GM21825 (cell line): ENCODE measurements around the gene CES2.
"Not testable (repeated sequence)": the region's sequence is repeated elsewhere in the genome, so short reads cannot be mapped to it uniquely, and the experiment has no call there.

ENCODE experiments used
- ATAC-seq: cut with Tn5 transposase; IDR thresholded peaks from one replicate; pipeline ENCODE4 v1.9.1; 2021; ENCODE audit warnings: mild to moderate bottlenecking, moderate library complexity; ENCODE audit not compliant: unreplicated experiment

Gene CES2

DNA sequence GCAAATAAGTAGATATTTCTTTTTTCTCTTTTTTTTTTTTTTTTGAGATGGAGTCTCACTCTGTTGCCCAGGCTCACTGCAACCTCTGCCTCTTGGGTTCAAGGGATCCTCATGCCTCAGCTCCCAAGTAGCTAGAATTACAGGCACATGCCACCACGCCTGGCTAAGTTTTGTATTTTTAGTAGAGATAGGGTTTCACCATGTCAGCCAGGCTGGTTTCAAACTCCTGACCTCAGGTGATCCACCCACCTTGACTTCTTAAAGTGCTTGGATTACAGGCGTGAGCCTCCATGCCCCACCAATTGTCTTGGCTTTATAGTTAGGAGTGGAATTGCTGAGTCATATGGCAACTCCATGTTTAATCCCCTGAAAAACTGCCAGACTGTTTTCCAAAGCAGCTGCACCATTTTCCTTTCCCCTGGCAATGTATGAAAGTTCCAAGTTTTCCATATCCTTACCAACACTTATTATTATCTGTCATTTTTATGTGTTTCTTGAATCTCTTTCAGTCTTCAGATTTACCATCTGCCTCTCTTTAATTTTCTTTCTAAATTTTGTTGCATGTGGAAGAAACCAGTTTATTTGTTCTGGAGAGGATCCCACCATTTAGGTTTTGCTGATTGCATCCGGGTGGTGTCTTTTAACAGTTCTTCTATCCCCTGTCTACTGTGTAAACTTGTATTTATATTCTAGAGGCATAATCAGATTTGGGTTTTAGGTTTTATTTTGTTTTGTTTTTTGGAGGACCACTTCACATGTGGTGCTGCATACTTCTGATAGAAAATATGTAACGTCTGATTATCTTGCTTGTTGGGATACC is 15.9 kb downstream of the CES2 start:
- no peak for ATAC-seq

DNA sequence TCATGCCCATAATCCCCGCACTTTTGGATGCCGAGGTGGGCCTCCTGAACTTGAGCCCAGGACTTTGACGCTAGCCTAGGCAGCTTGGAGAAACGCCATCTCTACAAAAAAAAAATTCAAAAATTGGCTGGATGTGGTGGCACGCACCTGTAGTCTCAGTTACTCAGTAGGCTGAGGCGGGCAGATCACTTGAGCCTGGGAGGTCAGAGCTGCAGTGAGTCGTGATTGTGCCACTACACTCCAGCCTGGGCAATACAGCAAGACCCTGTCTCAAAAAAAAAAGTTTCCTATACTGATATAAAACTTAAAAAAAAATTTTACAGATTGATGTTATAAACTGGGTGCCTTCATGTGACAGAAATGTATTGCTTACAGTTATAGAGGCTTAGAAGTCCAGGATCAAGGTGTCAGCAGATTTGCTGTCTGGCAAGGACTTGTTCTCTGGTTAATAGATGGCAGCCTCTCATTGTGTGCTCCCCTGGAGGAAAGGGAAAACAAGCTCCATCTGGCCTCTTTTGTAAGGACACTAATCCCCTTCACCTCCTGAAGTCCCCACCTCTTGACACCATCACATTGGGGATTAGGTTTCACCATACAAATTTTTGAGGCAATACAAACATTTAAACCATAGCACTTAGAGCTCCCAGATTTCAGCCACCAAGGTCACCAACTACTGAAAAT is 17.3 kb downstream of the CES2 start:
- ATAC-seq: no peak

DNA sequence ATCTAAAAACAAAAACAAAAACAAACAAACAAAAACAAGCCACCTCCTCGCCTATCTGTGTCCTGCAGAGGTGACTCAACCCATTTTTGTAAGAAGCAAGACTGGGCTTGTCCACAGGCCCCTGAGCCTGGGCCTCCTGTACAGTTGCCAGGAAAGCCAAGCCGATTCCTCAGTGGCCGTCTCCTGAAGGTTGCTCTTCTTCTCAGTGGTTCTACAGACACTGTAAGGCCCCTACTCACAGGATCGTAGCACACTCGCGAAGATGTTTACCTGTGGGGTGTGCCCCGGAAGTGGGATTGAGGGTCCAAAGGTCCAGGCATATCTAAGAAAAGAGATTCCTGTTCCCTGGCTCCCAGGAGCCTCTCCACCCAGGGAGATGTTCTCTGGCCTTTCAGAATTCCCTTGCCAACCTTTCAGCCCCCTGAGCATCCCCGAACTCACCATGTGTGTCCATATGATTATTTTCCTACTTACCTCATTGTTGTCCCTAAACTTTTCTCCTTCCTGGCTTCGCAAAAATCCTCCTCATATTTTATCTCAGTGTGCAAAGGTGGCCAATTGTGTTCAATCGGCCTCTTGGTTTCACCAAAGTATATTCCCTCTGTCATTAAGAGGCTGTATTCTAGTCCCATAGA is 18.3 kb downstream of the CES2 start:
- no peak for ATAC-seq

DNA sequence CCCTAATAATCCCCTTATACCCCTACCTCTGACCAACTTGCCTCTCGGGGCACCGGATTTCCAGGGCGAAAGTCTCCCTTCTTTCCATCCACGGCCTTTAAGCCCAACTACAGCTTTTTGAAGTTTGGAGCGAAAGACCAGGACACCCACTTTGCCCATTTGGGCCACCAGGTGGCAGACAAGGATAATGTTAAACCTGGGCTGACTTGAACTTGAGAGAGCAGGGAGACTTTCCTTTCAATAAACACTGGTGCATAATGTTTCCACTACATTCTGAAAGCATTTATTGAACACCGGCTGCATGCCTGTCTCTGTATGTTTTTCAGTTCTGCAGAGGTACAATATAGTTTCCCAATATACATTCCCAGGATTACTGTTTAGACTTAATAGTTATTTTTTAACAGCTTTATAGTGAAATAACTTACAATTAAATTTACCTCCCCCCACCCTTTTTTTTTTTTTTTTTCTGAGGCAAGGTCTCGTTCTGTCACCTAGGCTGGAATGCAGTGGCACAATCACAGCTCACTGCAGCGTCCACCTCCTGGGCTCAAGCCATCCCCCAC is 18.9 kb downstream of the CES2 start:
- no peak for ATAC-seq

DNA sequence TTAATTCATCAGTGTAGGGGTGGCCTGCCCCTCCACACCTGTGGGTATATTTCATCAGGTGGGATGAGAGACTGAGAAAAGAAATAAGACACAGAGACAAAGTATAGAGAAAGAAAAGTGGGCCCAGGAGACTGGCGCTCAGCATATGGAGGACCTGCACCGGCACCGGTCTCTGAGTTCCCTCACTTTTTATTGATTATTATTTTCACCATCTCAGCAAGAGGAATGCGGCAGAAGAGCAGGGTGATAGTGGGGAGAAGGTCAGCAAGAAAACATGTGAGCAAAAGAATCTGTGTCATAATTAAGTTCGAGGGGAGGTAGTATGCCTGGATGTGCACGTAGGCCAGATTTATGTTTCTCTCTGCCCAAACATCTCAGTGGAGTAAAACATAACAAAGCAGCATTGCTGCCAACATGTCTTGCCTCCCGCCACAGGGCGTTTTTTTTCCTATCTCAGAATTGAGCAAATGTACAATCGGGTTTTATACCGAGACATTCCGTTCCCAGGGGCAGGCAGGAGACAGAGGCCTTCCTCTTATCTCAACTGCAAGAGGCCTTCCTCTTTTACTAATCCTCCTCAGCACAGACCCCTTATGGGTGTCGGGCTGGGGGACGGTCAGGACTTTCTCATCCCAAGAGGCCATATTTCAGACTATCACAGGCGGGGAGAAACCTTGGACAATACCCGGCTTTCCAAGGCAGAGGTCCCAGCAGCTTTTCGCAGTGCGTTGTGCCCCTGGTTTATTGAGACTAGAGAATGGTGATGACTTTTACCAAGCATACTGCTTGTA is 20.2 kb downstream of the CES2 start:
- not testable (repeated sequence) for ATAC-seq

DNA sequence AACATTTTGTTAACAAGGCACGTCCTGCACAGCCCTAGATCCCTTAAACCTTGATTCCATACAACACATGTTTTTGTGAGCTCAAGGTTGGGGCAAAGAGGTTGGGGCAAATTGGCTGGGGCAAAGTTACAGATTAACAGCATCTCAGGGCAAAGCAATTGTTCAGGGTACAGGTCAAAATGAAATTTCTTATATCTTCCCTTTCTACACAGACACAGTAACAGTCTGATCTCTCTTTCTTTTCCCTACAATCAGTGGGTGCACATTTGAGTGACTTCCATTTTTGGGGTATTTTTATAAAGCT is 20.8 kb downstream of the CES2 start:
- ATAC-seq: not testable (repeated sequence)

DNA sequence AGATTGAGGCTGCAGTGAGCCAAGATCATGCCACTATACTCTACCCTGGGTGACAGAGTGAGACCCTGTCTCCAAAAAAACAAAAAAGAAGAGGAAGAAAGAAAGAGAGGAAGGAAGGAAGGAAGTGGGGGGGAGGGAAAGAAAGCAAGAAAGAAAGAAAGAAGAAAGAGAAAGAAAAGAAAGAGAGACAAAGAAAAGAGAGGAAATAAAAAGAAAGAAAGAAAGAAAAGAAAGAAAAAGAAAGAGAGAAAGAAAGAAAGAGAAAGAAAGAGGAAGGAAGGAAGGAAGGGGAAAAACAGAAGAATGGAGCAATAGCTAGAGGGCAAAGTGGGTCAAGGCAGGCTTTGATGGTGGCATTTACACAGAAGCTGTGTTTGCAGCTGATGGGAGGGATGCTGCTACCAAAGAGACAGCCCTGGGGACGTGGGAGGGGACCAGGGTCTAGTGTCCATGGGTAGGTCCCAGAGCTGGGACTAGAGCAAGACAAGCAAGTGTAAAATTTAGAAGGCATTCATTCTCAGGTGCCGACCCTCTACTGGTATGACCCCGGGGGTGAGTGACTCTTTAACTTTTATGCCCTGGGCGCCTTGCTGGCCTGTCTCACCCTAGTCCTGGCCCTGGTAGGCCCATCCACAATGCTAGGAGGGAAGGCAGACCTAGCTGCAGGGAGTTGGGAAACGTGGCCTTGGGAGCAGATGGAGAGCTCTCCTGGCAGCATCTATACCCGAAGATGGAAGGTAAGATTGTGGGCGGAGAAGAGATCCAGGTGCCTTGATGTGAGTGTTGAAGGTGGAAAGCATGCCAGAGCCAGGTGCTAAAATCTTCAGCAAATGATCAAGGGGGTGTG is 23.8 kb downstream of the CES2 start:
- no peak for ATAC-seq

DNA sequence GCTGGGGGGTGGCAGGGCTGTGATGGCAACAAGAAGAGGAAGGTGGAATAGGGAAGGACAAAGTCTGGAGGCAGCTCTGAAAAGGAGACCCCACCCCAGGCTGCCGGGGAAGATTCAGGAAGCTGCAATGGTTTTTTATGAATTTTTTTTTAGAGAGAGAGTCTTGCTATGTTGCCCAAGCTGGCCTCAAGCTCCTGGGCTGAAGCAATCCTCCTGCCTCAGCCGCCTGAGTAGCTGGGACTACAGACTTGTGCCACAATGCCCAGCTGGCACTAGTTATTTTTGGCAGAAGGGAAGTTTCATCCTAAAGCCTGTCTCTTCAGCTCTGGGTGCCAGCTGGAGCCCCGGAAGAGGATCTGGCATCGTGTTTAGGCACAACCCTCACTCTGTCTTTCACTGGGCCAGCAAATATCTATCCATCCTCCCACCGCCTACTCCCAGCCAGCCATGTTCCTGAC is 24.4 kb downstream of the CES2 start:
- ATAC-seq: no peak

DNA sequence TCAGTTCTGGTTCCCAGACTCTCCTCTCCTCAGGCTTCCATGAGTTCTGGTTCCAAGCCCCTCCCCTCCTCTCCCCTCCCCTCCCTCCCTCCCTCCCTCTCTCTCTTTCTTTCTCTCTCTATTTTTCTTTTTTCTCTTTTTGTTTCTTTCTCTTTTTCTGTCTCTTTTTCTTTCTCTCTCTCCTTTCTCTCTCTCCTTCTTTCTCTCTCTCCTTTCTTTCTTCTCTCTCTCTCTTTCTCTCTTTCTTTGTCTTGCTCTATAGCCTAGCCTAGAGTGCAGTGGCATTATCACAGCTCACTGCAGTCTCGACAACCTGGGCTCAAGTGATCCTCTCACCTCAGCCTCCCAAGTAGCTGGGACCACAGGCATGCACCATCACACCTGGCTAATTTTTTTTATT is 25.0 kb downstream of the CES2 start:
- no peak for ATAC-seq

DNA sequence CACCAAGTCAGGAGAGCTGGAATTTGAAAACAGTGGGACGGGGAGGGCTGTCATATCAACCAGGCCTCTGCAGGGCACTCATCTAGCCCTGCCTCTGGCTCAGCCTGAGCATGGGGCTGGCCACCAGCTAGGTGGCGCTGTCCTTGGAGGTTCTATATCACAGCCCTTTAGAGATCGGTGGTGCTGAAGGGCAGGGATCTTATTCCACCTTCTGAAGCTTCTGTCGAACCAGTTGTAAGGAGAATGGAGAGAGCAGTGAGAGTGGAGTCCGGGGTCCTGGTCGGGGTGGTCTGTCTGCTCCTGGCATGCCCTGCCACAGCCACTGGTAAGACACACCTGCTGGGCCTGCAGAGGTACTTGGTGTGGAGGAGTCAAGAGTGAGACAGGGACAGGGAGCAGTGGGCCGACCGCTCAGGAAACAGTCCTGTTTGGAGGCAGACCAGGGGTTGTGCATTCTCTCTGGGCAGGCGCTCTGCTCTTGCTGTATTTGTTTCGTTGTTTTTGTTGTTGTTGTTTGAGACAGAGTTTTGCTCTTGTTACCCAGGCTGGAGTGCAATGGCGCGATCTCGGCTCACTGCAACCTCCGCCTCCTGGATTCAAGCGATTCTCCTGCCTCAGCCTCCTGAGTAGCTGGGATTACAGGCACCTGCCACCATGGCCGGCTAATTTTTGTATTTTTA is 25.9 kb downstream of the CES2 start, which contains the start of gene CES3:
TSS of gene CES3 (plus strand) at position 202 of the 680 bp plus-strand sequence. CDS start at position 244, 42 bp downstream.
- peak; percentile 73 for ATAC-seq

DNA sequence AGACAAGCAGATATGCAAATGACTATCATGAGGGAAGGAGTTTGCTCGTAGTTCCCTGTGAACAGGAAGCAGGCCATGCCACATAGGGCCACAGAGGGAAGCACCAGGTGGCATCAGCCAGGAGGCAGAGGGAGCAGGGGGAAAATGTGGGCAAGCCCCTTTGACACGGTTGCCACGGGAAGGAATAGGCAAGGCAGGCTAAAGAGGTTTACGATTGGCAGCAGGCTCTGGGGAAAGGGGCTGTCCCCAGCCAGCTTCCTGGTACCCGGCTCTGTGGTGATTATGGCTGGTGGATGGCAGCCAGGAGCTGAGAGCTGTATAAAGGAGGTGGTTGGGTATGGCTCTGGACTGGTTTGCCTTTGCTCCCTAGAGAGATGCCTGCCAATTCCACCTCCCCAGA is 26.6 kb downstream of the CES2 start:
- no peak for ATAC-seq

DNA sequence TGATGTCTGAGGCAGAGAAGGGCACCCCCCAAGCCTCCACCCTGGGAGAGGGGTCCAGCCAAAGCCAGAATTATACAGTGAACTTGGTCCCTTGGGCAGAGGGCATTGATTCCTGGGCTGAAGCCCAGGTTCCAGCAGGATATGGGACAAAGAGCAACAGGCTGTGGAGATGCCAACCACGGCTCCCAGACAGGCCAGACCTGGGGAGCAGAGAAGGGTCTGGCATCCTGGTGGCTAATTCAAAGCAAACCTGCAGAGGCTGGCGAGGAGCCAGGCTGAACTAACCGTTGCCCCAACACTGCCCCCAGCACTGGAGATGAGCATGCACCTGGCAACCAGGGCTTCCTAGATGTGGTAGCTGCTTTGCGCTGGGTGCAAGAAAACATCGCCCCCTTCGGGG is 28.7 kb downstream of the CES2 start:
- ATAC-seq: no peak

DNA sequence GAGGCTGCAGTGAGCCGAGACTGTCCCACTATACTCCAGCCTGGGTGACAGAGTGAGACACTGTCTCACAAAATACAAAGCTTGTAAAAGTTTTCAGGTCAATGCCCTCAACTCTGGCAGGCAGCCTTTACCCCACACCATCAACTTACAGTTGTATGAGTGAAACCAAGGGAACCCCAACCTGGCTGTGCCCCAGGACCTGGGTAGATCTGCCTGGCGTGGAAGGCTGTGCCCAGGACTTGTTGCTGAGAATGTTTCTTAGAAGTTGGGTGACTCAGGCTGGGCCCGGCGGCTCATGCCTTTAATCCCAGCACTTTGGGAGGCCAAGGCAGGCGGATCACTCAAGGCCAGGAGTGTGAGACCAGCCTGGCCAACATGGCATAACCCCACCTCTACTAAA is 33.5 kb downstream of the CES2 start:
- ATAC-seq: no peak

DNA sequence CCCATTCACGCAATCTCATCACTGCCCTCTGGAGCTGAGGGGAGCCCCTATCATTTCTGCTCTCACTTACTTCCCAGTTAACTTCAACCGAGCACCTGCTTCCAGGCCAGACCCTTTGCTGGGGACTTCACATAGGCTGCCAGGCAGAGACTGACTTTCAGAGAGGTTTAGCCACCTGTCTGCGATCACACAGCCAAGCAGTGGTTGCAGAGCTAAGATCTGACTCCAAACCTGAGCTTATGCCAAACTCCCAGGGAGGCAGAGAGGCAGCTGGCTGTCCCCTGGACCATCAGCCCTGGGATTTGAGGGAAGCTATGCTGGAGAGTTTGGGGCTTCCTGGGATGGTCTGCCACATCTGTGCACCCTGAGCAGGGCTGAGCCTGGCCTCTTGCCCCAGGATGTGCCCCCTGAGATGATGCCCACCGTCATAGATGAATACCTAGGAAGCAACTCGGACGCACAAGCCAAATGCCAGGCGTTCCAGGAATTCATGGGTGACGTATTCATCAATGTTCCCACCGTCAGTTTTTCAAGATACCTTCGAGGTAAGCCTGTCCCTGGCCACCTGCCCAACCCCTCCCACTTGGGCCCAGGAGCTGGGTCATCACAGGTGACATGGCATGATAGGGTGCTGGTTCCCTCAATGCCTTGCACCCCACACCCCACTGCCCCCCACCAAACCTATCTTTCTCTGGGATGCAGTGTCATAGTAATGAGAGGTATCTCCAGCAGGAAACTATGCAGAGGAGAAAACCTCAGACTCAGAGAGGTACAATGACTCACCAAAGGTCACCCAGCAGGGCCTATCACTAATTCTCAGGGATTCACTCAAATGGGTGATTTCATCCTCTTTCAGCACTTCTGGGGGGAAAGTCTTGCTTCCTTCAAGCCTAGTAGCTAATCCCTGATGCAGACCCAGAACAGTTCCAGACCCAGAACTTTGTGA is 35.7 kb downstream of the CES2 start:
- ATAC-seq: no peak

DNA sequence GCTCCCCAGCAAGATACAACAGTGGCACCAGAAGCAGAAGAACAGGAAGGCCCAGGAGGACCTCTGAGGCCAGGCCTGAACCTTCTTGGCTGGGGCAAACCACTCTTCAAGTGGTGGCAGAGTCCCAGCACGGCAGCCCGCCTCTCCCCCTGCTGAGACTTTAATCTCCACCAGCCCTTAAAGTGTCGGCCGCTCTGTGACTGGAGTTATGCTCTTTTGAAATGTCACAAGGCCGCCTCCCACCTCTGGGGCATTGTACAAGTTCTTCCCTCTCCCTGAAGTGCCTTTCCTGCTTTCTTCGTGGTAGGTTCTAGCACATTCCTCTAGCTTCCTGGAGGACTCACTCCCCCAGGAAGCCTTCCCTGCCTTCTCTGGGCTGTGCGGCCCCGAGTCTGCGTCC is 37.7 kb downstream of the CES2 start:
- no peak for ATAC-seq

DNA sequence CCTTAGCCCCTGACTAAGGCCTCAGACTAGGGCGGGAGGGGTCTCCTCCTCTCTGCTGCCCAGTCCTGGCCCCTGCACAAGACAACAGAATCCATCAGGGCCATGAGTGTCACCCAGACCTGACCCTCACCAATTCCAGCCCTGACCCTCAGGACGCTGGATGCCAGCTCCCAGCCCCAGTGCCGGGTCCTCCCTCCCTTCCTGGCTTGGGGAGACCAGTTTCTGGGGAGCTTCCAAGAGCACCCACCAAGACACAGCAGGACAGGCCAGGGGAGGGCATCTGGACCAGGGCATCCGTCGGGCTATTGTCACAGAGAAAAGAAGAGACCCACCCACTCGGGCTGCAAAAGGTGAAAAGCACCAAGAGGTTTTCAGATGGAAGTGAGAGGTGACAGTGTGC is 38.4 kb downstream of the CES2 start:
- ATAC-seq: no peak

DNA sequence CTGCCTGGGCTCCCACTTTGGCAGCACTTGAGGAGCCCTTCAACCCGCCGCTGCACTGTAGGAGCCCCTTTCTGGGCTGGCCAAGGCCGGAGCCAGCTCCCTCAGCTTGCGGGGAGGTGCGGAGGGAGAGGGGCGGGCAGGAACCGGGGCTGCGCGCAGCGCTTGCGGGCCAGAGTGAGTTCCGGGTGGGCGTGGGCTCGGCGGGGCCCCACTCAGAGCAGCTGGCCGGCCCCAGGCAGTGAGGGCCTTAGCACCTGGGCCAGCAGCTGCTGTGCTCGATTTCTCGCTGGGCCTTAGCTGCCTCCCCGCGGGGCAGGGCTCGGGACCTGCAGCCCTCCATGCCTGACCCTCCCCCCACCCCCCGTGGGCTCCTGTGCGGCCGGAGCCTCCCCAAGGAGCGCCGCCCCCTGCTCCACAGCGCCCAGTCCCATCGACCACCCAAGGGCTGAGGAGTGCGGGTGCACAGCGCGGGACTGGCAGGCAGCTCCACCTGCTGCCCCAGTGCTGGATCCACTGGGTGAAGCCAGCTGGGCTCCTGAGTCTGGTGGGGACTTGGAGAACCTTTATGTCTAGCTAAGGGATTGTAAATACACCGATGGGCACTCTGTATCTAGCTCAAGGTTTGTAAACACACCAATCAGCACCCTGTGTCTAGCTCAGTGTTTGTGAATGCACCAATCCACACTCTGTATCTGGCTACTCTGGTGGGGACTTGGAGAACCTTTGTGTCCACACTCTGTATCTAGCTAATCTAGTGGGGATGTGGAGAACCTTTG is 39.0 kb downstream of the CES2 start:
- ATAC-seq: not testable (repeated sequence)

DNA sequence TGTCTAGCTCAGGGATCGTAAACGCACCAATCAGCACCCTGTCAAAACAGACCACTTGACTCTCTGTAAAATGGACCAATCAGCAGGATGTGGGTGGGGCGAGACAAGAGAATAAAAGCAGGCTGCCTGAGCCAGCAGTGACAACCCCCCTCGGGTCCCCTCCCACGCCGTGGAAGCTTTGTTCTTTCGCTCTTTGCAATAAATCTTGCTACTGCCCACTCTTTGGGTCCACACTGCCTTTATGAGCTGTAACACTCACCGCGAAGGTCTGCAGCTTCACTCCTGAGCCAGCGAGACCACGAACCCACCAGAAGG is 39.6 kb downstream of the CES2 start:
- not testable (repeated sequence) for ATAC-seq
